ENCODE data around the gene DCHS1. TPM values are rescaled to one million over a fixed set of nuclear protein-coding genes. Genes with fewer than 3 reads are reported as not detected.

The DCHS1 gene
- total RNA-seq, 1 donor from 2014 or later, result 15.5 TPM

DNA sequence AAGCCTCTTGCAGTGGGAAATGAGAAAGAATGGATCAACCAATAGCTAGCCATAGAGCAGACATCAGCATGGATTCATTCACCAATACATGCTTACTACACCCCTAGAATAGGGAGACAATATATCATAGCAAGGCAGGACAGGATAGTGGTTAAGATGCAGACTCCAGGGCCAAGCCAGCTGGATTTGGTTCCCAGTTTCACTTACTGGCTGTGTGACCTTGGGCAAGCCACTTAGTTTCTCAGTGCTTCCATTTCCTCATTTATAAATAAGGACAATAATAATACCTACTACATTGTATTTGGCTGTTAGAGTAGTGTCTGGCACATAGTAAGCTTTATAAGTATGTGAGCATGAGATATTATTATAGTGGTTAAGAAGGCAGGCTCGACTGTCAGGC is 7.1 kb downstream of the DCHS1 start:
- TF ChIP-seq, protein P1, sequence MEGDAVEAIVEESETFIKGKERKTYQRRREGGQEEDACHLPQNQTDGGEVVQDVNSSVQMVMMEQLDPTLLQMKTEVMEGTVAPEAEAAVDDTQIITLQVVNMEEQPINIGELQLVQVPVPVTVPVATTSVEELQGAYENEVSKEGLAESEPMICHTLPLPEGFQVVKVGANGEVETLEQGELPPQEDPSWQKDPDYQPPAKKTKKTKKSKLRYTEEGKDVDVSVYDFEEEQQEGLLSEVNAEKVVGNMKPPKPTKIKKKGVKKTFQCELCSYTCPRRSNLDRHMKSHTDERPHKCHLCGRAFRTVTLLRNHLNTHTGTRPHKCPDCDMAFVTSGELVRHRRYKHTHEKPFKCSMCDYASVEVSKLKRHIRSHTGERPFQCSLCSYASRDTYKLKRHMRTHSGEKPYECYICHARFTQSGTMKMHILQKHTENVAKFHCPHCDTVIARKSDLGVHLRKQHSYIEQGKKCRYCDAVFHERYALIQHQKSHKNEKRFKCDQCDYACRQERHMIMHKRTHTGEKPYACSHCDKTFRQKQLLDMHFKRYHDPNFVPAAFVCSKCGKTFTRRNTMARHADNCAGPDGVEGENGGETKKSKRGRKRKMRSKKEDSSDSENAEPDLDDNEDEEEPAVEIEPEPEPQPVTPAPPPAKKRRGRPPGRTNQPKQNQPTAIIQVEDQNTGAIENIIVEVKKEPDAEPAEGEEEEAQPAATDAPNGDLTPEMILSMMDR (IDR thresholded peaks at IDR 0.05; ENCODE audit: insufficient read depth, low read length, poor library complexity, severe bottlenecking), result no peak
- Histone ChIP-seq H3K4me3 (ENCODE audit: low read depth, low read length) (no peak overlapping the region), H3K27me3 (ENCODE audit: control insufficient read depth, insufficient read depth, low read length) (peaks cover 18% of the 10 kb centered on the region), H3K36me3 (ENCODE audit: control insufficient read depth, insufficient read depth, low read length) (no peaks in the 10 kb centered on the region)
- no peak for DNase-seq (ENCODE audit: low read depth)

DNA sequence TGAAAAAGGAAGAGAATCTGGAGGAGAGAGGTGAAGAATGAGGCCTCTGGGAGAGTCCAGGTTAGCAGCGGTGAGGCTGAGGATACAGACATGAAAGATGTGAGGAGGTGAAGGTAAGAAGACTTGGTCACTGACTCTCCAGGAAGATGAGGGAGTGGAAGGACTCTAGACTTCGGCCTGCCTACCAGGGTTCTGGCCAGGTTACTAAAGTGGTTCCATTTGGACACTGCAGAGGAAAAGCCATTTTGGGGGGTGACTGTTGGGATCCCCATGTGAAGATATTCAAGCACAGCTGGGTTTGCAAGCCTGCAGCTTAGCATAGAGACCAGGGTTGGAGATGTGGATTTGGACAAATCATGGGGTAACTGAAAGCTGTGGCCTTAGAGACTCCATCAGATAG is 7.8 kb downstream of the DCHS1 start:
- no peaks in the 10 kb centered on the region for H3K36me3 ChIP-seq (ENCODE audit: control insufficient read depth, insufficient read depth, low read length)
- peaks cover 14% of the 10 kb centered on the region for H3K27me3 ChIP-seq (ENCODE audit: control insufficient read depth, insufficient read depth, low read length)
- no peak overlapping the region for H3K4me3 ChIP-seq (ENCODE audit: low read depth, low read length)
- no peak for DNase-seq (ENCODE audit: low read depth)
- TF ChIP-seq, protein P1 (IDR thresholded peaks at IDR 0.05; ENCODE audit: insufficient read depth, low read length, poor library complexity, severe bottlenecking), result no peak

DNA sequence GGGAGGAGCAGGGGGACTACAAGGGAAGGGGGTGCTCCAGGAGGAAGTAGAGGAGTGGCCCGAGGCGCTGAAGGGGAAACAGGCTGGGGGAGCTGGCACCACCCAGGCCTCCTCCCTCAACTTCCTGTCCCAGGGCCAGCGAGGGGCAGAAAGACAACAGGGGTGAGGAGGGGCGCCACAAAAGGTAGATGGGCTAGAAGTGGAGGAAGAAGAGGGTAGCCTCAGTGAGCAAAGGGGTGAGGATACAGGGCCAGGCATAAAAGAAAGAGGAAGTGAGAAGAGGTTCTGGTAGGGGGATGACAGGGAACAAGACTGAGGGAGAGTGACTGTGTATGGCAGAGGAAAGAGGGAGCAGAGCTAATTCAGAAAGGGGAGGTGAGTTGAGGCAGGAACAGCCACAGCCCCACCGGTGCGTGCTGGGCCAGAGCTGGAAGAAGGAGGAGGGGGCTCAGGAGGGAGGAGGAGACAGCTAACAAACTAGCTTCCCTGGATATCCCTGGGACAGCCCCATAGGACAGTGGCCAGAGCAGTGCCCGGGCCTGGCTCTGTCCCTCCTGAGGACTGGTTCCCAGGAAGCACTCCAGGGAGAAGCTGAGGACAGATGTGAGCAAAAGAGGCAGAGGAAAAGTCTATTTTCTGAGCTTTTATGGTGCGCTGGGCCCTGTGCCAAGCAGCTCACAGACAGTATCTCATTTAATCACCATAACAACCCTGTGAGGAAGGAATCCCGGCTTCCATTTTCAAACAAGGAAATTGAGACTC is 8.5 kb downstream of the DCHS1 start:
- no peaks in the 10 kb centered on the region for H3K36me3 ChIP-seq (ENCODE audit: control insufficient read depth, insufficient read depth, low read length)
- peaks cover 13% of the 10 kb centered on the region for H3K27me3 ChIP-seq (ENCODE audit: control insufficient read depth, insufficient read depth, low read length)
- no peak for DNase-seq (ENCODE audit: low read depth)
- TF ChIP-seq, protein P1 (IDR thresholded peaks at IDR 0.05; ENCODE audit: insufficient read depth, low read length, poor library complexity, severe bottlenecking), result no peak
- H3K4me3 ChIP-seq (ENCODE audit: low read depth, low read length), result no peak overlapping the region

DNA sequence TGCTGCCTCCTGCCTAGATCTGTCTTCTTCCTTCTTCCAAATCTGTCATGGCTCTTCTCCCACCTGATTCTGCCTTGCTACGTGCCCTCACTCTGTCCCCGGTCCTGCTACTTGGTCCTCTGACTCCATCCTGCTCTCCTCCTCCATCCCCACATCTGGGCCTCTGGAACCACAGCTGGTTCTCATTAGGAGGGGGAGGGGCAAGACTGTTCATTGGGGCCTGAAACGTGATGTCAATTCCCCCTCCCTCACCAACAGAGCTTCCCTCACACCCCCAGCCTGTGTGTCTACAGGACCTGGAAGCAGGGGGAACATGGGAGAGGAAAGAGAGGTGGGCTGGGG is 9.1 kb downstream of the DCHS1 start:
- Histone ChIP-seq H3K4me3 (ENCODE audit: low read depth, low read length) (no peak overlapping the region), H3K36me3 (ENCODE audit: control insufficient read depth, insufficient read depth, low read length) (no peaks in the 10 kb centered on the region), H3K27me3 (ENCODE audit: control insufficient read depth, insufficient read depth, low read length) (peaks cover 13% of the 10 kb centered on the region)
- TF ChIP-seq, protein P1 (IDR thresholded peaks at IDR 0.05; ENCODE audit: insufficient read depth, low read length, poor library complexity, severe bottlenecking), result no peak
- DNase-seq (ENCODE audit: low read depth), result no peak

DNA sequence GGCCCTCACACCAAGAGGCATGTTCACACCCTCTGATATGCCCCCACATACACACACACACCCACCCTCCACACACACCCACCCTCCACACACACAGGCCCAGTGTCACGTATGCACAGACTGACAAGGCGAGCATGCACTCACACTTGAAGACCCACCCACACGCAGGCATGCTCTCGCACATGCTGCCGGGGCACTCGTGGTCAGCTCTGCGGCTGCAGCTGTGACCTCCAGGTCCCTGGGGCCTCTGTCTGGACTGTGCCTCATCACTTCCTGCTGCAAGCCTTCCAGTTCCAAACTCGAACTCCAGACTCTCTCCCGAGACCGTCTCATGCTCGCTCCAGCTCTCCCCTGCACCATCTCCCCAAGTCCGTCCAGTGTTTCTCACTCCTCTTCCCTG is 9.5 kb downstream of the DCHS1 start:
- DNase-seq (ENCODE audit: low read depth), result no peak
- peaks cover 13% of the 10 kb centered on the region for H3K27me3 ChIP-seq (ENCODE audit: control insufficient read depth, insufficient read depth, low read length)
- no peaks in the 10 kb centered on the region for H3K36me3 ChIP-seq (ENCODE audit: control insufficient read depth, insufficient read depth, low read length)
- no peak overlapping the region for H3K4me3 ChIP-seq (ENCODE audit: low read depth, low read length)
- TF ChIP-seq, protein P1 (IDR thresholded peaks at IDR 0.05; ENCODE audit: insufficient read depth, low read length, poor library complexity, severe bottlenecking), result no peak

DNA sequence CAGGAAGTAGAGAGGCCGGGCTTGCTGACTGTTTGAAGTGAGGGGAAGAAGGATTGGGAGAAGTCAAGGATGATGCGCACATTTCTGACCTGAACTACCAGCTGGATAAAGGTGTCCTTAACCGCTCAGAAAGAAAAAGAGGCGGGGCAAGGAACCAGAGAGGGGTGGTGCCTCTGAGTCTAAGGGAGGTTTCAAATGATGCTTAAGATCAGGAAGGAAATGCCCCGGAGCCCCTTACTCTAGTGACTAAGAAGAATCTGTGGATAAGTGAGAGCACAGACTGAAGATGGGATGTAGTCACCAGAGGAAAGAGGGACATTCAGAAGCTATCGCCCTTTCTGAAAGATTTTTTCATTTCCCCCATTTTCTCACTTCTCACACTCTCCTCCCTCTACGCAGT is 12.7 kb downstream of the DCHS1 start:
- peaks cover 3% of the 10 kb centered on the region for H3K27me3 ChIP-seq (ENCODE audit: control insufficient read depth, insufficient read depth, low read length)
- TF ChIP-seq, protein P1 (IDR thresholded peaks at IDR 0.05; ENCODE audit: insufficient read depth, low read length, poor library complexity, severe bottlenecking), result no peak
- no peaks in the 10 kb centered on the region for H3K36me3 ChIP-seq (ENCODE audit: control insufficient read depth, insufficient read depth, low read length)
- DNase-seq (ENCODE audit: low read depth), result no peak
- no peak overlapping the region for H3K4me3 ChIP-seq (ENCODE audit: low read depth, low read length)

All from kidney epithelial cell (primary cell).